HG03095 (cell line): ENCODE measurements around the gene TXNRD1.

ENCODE experiments used
- ATAC-seq: cut with Tn5 transposase; IDR thresholded peaks from one replicate; pipeline ENCODE4 v1.9.1; 2021; ENCODE audit warnings: moderate library complexity; ENCODE audit not compliant: unreplicated experiment

The TXNRD1 gene

DNA sequence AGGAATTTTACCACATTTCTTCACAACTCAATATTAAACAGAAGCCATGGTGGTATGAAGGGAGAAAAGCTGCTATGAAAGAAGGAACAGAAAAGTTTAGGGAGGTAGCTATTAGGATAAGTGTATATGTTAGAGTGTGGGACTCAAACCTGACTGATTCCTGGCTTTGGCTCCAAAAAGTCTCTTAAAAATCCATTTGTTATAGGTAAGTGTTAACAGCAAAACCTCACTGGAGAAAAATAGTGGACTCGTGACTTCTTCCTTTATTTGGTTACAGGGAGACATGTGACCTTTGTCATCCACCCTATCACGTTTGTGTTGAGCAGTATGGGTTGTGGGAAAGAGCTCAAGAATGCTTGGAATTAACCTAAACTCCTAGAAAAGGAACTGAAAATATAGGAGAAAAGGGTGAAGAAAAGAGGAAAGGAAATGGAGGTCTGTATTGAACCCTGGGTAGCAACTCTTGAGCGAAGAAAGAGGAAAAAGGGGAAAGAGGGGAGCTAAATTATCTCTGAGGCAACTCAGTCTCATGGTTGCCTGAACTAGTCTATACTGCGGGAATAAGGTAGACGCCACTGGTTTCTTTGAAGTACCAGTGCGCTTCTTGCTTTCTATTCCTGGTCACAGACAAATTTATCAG lies 84.4 kb downstream of the TXNRD1 start:
- no peak for ATAC-seq

DNA sequence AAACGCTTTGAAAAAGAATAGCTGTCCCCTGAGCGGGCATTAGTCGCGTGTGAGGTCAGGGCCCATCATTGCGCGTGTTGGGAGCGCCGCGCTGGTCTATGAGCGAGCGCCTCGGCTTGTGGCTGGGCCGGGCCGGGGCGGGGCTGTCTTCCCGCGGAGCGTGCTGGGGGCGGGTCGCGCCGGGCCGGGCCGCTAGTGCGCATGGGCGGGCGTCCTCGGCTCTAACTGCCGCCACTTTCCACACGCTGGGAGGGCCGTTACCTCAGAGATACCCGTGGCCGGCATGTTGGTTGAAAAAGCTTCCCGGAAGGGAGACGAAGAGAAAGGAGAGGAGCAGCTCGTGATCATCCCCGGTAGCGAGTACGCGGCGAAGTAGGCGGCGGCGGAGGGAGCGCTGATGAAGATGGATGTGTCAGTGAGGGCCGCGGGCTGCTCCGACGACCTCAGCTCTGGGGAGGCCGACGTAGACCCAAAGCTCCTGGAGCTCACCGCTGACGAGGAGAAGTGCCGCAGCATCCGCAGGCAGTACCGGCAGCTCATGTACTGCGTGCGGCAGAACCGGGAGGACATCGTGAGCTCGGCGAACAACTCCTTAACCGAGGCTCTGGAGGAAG lies 88.1 kb downstream of the TXNRD1 start, which contains the start of gene EID3:
Gene EID3 (plus strand): TSS at position 202 of the 614 bp plus-strand sequence. CDS start 196 bp downstream, at position 398.
- ATAC-seq: peak; percentile 92

DNA sequence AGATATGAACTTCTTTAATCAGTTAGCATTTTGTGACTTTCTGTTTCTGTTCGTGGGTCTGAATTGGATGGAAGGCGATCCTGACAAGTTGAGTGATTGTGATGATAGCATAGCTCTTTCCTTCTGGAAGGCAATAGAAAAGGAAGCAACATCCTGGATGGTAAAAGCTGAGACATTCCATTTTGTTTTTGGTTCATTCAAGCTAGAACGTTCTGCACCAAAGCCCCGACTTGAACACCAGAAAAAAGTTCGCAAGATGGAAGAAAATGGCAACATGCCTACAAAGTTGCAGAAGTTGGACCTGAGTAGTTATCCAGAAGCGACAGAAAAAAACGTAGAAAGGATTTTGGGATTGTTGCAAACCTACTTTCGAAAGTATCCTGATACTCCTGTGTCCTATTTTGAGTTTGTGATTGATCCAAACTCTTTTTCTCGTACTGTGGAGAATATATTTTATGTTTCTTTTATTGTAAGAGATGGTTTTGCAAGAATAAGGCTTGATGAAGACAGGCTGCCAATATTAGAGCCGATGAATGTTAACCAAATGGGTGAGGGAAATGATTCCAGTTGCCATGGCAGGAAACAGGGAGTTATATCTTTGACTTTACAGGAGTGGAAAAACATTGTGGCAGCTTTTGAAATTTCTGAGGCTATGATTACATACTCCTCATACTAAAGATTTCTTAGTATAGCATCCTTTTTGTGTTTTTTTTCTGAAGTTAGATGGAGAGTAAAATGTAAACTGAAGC lies 88.9 kb downstream of the TXNRD1 start:
- ATAC-seq: no peak

DNA sequence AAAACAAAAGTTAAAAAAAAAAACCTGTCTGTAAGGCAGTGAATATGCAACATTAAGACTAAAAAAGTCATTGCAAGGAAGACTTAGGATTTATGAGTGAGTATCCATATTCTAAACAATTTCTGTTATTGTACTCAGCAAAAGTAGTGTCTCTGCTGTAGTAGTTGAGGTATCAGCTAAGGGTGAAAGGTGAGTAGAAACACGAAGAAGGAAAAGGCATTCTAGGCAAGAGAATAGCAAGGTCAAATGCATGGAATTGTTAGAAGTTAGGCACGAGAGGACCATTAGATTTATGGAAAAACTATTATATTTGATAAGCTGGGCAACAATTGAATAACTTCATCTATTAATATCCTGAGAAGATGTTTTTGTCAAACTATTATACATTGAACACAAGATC lies 89.8 kb downstream of the TXNRD1 start:
- ATAC-seq: no peak

DNA sequence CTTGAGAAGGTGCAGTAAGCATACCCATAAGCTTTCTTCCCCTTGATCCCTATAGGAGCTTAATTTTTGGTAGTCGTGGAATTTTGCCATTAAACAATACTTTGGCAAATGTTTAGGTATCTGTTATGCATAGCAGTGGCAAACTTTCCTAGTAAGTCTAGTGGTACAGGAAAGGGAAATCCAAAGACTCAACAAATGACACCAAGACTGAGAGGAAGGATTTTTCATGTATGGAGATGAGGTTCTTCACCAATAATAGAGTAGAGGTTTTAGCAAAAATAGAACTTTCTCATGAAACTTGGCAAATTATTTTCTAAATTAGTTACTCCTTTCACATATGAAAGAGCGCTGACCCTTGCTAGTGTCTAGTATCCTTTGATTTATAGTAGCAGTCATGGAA lies 90.8 kb downstream of the TXNRD1 start:
- no peak for ATAC-seq

DNA sequence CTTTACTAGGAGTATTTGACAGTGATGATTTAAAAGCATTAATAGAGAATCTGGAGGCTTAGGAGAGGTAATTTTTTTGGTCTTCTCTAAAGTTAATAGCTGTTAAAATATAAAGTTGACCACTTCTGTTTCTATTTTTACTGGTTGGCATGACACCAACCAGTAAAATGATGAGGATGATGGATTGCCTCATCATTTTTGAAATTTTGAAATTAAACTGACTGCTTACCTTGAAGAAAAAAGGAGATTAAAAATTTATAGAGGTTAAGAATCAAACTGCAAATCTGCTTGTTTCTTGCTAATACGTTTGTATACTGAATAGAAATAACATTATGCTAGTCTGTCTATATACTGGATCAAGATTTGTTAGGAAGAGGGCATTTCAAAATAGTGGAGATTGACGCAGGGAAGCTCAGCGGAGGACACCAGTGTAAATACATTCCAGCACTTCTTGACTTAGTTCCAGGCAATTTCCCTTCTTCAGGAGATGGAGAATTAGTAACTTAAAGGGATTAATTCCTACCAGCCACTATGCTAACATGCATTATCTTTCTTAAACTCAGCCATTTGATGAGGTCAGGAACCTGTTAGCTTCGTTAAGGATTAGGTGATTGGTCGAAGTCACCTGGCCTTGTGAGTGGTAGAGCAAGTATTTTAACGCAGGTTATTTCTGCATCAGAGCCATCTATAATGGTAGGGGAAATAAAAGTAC lies 91.5 kb downstream of the TXNRD1 start:
- no peak for ATAC-seq

DNA sequence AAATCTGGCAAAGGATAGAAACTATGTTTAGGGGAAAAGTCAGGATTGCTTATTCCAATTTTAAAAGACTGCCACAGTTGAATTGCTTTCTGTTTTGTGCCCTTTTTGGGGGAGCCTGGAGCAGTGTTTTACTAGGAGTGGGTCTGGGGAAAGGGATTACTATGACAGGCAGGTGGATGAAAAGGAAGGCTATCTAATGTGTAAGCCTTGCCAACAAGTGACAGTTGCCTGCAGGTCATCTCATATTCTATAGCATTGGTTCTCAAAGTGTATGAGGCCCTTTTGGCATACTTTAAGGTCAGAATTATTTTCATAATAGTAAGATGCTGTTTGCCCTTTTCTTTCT lies 92.0 kb downstream of the TXNRD1 start:
- no peak for ATAC-seq

DNA sequence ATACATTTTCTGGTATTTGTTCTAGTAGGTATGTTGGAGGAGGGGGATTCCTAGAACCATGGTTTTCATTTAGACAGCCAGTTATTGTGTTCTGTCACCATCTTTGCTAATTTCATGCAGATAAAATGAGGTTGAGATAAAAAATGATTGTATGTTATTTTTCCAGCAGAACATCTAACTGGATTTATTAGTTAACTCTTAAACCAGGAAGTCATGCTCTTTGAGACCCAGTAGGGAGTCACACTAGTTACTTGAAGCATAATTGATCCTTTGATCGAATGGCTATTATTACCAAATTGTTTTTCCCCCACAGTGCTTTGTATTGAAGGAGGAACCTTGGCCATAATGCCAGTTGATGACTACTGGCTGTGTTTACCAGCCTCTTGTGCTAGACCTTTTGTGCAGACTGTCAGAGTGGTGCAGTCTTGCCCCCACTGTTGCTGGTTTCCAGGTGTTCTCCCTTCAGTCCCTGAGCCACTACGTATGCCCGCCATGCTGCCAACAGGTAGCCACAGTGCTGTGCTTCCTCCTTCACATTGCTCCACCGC lies 93.9 kb downstream of the TXNRD1 start:
- ATAC-seq: no peak

DNA sequence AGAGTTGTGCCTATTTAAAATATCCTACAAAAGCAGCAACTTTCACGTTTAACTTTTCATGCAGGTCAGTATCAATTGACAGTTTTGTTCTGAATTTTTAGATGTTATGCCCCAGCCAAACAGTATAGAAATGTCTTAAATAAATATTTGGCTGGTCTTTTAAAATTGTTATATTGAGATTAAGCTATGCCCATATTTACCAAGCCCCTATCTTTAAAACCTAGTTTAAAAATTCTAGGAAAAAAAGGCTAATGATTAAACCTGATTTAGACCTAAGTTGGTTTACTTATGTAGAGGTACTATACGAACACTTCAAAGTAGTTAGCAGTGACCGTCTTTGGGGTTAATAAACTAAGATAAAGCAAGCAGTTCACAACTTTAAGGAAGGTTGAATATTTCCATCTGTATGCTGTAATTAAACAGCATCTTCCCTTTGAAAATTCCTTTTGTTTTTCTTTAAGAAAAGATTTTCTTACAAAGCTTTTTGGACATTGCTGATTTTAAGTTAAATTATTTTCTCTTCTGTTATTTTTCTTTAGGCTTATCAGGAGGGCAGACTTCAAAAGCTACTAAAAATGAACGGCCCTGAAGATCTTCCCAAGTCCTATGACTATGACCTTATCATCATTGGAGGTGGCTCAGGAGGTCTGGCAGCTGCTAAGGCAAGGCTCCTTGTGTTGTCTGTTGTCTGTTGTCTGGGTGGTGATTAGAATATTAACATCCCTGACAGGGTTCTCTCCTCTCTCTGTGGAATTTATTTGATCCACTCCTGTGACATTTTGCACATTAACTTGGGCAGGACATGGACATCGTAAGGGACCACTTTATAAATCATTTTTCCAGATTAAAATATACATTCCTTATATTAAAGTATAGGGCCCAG lies 95.4 kb downstream of the TXNRD1 start:
- ATAC-seq: no peak

DNA sequence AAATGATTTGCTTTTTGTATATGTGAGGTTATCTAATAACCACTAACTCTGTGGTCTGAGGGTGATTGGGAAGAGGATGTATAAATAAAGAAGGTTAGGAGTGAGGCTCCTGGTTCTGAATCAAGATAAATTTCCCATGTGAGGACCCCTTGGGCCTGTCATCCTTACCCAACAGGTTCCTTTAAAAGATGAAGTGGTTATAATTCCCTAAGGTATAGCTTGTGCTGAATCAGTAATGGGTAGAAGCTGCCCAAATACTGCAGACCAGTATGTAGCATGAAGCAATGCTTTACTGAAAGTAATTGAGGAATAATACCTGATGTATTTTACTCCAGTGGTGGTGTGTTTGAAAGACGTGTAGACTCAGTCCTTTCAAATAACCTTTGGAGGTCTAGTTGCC lies 96.6 kb downstream of the TXNRD1 start:
- ATAC-seq: no peak

DNA sequence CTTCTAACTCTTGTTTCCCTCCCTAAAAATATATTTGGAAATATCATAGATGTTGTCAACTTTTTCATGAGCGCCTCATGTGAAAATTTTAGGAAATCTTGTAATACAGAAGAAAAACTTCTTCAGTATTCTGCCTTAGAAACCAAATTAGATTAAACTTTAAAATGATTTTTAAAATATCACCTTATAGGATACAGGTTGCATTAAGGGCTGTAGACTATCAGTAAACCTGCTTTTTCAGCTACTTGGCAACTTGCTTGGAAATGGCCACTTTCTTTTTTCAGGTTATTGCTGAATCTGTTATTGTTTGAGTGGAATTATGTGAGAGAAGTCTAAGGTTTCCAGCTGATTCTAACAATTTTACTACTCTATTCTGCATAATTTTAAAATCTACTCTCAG lies 97.1 kb downstream of the TXNRD1 start:
- no peak for ATAC-seq

DNA sequence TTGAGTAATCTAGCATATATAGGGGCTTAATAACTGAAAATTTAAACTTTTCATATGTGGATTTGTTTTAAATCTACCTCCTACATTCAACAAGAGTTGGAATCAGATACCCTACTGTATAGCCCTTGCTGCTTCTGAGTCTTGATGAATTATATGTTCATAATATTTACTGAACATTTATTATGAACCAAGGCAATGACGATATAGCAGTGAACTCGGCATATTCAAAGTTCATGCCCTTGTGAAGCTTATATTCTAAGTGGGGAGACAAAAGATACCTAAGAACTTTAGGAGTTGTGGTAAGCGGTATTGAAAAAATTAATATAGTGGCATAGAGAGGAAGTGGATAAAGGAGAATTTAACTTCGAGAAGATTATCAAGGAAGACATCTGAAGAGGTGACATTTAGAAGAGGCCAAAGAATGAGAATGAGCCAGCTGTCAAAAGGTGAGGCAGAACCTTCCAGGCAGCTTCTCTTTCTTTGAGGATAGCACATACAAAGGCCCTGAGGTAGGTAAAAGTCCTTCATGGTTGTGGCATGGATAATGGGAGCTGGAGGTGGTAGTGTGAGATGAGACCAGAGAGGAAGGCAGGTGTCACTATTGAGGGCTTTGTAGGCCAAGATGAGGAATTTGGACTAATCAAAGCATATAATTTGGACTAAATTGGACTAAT lies 98.1 kb downstream of the TXNRD1 start:
- no peak for ATAC-seq

DNA sequence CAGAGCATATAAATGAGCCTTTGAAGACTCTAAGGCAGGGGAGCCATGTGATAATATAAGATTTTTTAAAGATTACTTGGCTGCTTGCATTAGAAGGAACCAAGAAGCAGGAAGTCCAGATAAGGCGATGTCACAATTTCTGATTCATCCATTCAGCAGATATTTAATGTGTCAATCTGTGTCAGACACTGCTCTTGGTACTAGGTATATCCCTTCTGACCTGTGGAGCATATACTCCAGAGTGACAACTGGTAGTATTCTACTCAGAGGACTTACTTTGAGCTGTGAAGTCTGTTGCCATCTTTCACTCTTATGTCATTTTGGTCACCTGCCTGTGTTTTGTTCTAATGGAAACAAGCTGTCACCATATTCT lies 98.6 kb downstream of the TXNRD1 start:
- ATAC-seq: no peak

DNA sequence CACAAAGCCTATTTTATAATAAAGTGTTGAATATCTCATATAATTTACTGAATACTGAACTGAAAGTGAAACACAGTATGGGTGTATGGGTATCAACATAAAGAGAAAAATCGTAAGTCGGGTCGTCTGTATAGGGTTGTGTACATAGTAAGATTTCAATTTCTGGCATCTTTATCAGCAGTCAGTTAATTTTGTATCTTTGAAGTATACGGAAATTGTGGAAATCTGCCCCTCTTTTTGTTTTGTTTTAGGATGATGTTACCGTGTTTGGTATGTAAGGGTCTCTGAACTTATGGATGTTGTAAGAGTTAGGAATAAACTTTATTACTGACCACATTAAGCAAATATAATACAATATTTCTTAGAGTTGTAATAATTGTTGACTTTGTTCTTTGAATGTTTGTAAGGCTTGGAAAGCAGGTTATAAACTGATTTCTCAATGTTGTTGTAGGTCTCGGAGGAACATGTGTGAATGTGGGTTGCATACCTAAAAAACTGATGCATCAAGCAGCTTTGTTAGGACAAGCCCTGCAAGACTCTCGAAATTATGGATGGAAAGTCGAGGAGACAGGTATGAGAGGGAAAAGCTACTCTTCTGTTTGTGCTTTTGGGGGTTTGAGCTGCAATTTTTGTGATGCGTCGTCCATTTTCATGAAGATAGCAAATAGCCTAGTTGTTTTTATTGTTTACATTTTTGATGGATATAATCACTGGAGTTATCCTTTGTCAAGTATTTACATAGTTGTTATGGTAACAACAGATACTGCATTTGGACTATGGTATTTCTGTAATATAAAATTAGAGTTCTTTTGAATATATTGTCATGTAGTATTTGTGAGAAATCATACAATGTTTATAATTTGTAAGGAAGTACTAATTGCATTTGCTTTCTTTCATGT lies 100.0 kb downstream of the TXNRD1 start:
- no peak for ATAC-seq

DNA sequence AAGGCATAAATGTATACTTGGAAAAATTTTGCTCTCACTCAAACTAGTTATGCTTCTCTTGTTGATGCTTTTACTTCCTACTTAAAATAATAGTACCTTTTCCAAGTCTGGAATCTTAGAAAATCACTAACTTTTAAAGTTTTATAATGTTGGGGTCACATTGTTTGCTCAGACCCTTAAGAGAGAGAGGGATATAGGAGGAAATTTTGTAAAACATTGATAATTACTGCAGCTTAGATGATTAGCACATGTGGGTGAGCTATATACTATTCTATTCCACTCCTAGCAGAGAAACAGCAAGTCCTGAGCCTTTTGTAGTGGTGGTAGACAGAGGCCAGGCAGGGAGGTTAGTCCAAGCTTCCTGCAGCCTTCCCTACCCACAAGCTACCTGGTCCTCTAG lies 101.4 kb downstream of the TXNRD1 start:
- ATAC-seq: no peak

DNA sequence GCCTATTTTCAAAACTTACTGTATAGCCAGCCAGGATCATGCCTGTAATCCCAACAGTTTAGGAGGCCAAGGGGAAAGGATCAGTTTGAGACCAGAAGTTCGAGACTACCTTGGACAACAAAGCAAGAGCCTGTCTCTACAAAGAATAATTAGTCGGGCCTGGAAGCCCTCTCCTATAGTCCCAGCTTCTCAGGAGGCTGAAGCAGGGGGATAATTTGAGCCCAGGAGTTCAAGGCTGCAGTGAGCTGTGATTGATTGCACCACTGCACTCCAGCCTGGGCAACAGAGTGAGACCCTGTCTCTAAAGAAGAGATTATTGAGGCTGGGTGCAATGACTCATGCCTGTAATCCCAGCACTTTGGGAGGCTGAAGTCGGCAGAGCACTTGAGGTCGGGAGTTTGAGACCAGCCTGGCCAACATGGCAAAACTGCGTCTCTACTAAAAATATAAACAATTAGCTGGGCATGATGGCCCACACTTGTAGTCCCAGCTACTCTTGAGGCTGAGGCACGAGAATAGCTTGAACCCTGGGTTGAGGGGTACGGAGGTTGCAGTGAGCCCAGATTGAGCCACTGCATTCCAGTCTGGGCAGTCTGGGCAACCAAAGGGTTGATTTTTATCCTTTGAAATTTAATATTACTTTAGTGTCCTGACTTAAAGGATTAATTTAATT lies 102.1 kb downstream of the TXNRD1 start:
- no peak for ATAC-seq

DNA sequence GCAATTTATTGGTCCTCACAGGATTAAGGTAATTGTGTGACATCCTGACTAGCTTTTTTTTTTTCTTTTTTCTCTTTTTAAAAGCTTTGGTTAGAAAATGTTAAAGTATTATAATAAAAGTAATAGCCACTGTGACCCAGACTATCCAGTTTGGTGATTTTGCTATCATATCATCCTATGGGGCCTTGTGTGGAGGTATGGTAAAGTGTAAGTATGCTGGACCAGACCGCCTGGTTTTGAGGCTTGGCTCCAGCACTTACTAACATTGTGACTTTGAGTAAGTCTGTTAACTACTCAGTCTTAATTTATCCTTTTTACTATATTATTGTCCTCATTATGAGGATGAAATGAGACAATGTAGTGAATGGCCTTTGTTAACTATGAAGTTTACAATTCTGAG lies 103.4 kb downstream of the TXNRD1 start:
- no peak for ATAC-seq

DNA sequence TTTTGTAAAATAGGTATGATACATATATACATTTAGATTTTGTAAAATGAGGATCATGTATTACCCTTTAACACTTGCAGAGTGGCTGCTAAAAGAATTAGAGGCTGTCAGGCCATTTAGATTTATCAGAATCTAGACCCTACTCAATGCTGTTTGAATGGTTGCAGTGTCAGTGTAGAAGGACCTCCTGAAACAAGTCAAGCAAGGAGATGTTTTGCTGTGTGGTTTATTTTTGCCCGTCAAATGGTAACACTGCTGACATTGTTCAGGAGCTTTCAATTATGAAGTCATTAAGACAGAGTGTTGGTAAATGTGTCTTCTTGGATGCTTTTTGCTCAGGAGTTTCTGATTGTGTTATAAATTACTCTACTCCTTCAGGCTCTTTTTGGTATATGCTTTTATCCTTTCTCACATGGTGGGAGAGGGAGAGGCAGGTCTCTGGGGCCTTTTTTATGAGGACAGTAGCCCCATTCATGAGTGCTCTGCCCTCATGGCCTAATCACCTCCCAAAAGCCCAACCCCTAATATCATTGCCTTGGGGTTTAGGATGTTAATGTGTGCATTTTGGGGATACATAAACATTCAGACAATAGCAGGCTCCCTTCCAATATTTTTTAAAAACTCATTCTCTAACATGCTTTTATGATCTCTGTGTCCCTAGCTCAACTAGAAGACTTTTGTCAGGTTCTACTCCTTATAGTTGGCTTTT lies 104.5 kb downstream of the TXNRD1 start:
- ATAC-seq: no peak
